Loucy (cell line): ENCODE data around the gene TSSC4.

Source experiments
- EZH2phosphoT487 ChIP-seq: fragments of 200-600 bp; IDR thresholded peaks from 2 replicates; pipeline ENCODE4 v1.6.1; 2018; ENCODE audit warnings: antibody characterized with exemption, mild to moderate bottlenecking, moderate library complexity, borderline replicate concordance
- TF ChIP-seq, protein P1 (sequence below): fragments of 200-600 bp; sonication (generic); conservative IDR thresholded peaks from 2 replicates; pipeline ENCODE4 v1.5.1; 2014; ENCODE audit warnings: mild to moderate bottlenecking, antibody characterized with exemption, low read length

GRCh38 chr11:2434008-2434407 is 33.5 kb downstream of the TSSC4 start:
- TF ChIP-seq, protein P1, sequence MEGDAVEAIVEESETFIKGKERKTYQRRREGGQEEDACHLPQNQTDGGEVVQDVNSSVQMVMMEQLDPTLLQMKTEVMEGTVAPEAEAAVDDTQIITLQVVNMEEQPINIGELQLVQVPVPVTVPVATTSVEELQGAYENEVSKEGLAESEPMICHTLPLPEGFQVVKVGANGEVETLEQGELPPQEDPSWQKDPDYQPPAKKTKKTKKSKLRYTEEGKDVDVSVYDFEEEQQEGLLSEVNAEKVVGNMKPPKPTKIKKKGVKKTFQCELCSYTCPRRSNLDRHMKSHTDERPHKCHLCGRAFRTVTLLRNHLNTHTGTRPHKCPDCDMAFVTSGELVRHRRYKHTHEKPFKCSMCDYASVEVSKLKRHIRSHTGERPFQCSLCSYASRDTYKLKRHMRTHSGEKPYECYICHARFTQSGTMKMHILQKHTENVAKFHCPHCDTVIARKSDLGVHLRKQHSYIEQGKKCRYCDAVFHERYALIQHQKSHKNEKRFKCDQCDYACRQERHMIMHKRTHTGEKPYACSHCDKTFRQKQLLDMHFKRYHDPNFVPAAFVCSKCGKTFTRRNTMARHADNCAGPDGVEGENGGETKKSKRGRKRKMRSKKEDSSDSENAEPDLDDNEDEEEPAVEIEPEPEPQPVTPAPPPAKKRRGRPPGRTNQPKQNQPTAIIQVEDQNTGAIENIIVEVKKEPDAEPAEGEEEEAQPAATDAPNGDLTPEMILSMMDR = no peak
- TF ChIP-seq EZH2phosphoT487 = no peak
